ENCODE data around the gene PET100.
"Not testable (repeated sequence)": the region's sequence is repeated elsewhere in the genome, so short reads cannot be mapped to it uniquely, and the experiment has no call there.

Gene PET100

GRCh38 chr19:7640803-7641202 lies 11.2 kb downstream of the PET100 start:
- no peak for TF ChIP-seq CTCF (IDR thresholded peaks at IDR 0.05; ENCODE audit: insufficient read depth, low read depth, low read length, missing control alignments)
- no peak overlapping the region for H3K4me3 ChIP-seq (ENCODE audit: low read length)
- no peak for DNase-seq (ENCODE audit: low read depth)

GRCh38 chr19:7641290-7642276 lies 12.0 kb downstream of the PET100 start:
- TF ChIP-seq CTCF (IDR thresholded peaks at IDR 0.05; ENCODE audit: insufficient read depth, low read depth, low read length, missing control alignments) = peak; percentile 5
- H3K4me3 ChIP-seq (ENCODE audit: low read length) = no peak overlapping the region
- DNase-seq (ENCODE audit: low read depth) = no peak

DNA sequence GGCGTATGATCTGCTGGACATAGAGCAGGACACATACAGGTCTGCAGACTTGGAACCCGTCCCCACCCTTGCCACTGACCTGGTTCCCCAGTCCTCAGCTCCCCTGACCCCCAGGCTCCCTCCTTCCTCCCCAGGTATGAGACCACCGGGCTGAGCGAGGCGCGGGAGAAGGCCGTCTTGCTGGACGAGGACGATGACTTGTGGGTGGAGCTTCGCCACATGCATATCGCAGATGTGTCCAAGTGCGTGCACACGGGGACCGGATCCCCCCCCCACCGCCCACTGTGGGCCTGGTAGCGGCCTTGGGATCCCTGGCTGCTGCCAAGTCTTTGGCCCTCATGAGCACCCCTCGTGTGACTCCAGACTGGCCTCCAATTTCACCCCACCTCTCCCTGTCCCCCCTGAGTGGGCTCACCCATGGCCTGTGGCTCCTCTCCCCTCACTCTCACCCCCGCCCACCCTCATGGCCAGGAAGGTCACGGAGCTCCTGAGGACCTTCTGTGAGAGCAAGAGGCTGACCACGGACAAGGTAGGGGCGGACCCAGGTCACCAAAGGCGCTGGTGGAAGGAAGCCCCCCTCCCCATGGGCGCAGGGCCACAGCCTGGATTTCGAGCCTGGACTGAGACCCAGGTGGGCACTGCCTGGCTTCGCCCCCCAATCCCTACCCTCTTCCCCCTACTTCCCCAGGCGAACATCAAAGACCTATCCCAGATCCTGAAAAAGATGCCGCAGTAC lies 12.9 kb downstream of the PET100 start:
- H3K4me3 ChIP-seq (ENCODE audit: low read length) = no peak overlapping the region
- no peak for TF ChIP-seq CTCF (IDR thresholded peaks at IDR 0.05; ENCODE audit: insufficient read depth, low read depth, low read length, missing control alignments)
- no peak for DNase-seq (ENCODE audit: low read depth)

DNA sequence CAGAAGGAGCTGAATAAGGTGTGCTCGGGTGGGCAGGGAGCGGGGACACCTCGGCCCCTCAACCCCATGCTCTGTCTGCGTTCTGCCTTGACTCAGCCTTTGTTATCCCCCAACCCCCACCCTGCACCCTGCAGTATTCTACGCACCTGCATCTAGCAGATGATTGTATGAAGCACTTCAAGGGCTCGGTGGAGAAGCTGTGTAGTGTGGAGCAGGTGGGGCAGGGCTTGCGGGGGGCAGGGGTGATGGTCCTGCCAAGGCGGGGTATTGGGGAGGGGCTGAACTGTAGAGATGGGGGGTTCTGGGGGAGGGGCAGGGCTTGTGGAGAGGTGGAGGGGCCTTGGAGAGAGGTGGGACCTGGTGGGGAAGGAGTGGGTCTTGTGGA lies 13.4 kb downstream of the PET100 start:
- no peak overlapping the region for H3K4me3 ChIP-seq (ENCODE audit: low read length)
- DNase-seq (ENCODE audit: low read depth) = no peak
- no peak for TF ChIP-seq CTCF (IDR thresholded peaks at IDR 0.05; ENCODE audit: insufficient read depth, low read depth, low read length, missing control alignments)

DNA sequence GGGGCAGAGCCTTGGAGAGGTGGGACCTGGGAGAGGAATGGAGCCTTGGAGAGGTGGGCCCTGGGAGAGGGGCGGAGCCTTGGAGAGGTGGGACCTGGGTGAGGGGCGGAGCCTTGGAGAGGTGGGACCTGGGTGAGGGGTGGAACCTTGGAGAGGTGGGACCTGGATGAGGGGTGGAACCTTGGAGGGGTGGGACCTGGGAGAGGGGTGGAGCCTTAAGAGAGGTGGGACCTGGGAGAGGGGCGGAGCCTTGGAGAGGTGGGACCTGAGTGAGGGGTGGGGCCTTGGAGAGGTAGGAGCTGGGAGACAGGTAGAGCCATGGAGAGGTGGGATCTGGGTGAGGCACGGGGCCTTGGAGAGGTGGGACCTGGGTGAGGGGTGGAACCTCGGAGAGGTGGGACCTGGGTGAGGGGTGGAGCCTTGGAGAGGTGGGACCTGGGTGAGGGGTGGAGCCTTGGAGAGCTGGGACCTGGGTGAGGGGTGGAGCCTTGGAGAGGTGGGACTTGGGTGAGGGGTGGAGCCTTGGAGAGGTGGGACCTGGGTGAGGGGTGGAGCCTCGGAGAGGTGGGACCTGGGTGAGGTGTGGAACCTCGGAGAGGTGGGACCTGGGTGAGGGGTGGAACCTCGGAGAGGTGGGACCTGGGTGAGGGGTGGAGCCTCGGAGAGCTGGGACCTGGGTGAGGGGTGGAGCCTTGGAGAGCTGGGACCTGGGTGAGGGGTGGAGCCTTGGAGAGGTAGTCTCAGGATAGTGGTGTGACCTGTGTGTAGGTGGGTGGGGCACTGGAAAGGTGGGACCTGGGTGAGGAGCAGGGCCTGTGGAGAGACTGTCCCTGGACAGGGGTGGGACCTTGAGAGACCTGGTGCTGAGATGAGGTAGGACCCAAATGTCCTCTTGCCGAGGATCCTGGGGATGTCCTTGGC lies 14.3 kb downstream of the PET100 start:
- peak; percentile 75 for DNase-seq (ENCODE audit: low read depth)
- H3K4me3 ChIP-seq (ENCODE audit: low read length) = not testable (repeated sequence)

DNA sequence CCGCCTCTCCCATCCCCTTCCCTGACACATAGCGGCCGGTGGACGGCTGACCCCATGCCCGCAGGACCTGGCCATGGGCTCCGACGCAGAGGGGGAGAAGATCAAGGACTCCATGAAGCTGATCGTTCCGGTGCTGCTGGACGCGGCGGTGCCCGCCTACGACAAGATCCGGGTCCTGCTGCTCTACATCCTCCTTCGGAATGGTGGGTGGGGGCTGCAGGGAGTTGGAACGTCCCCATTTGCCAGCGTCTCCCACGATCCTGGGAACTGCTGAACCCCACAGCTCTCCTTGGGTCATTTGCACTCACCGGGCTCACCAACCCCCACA lies 14.9 kb downstream of the PET100 start:
- no peak overlapping the region for H3K4me3 ChIP-seq (ENCODE audit: low read length)
- DNase-seq (ENCODE audit: low read depth) = no peak
- TF ChIP-seq CTCF (IDR thresholded peaks at IDR 0.05; ENCODE audit: insufficient read depth, low read depth, low read length, missing control alignments) = no peak

DNA sequence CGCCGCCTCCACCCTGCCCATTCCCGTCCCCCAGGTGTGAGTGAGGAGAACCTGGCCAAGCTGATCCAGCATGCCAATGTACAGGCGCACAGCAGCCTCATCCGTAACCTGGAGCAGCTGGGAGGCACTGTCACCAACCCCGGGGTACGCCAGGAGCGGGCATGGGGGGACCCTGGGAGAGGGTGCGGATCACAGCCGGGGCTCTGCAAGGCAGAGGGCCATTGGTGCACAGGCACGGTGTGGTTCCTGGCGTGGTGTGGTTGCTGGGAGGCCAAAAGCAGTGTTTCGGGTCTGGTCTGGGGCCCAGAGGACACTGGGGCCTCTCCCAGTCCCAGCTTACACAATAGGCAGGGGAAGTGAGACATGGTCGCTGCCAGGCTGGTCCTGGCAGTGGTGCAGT lies 15.6 kb downstream of the PET100 start:
- no peak for DNase-seq (ENCODE audit: low read depth)
- H3K4me3 ChIP-seq (ENCODE audit: low read length) = no peak overlapping the region
- no peak for TF ChIP-seq CTCF (IDR thresholded peaks at IDR 0.05; ENCODE audit: insufficient read depth, low read depth, low read length, missing control alignments)
